Thoracic aorta (tissue), 2 donors: ENCODE results near the gene BLMH. TPM values are rescaled to one million over a fixed set of nuclear protein-coding genes. Genes with fewer than 3 reads are reported as not detected.

Source experiments
- ATAC-seq: fragments of 150-250 bp; one replicate; pipeline ENCODE4 v1.8.0; 2017; ENCODE audit warnings: low read depth; ENCODE audit not compliant: insufficient number of reproducible peaks, low FRiP score
- DNase-seq: peaks from one replicate; pipeline ENCODE4 v3.0.0-alpha.2; 2020; ENCODE audit warnings: low spot score
- H3K27ac ChIP-seq, 2 donors: fragments of 200-600 bp; sonication (generic); 1 replicate in 1 of 2; 2 replicates in 1 of 2; pipeline ENCODE4 v1.5.1; 2016; ENCODE audit warnings: mild to moderate bottlenecking in 2 of 2, moderate library complexity in 2 of 2
- H3K27me3 ChIP-seq: fragments of 200-600 bp; sonication (generic); replicated peaks from 2 replicates; pipeline ENCODE4 v1.6.0; 2016; ENCODE audit warnings: mild to moderate bottlenecking; ENCODE audit not compliant: insufficient read depth
- H3K36me3 ChIP-seq: fragments of 200-600 bp; sonication (generic); one replicate; pipeline ENCODE4 v1.5.1; 2016
- H3K4me1 ChIP-seq, 2 donors: fragments of 200-600 bp; sonication (generic); 1 replicate in 1 of 2; 2 replicates in 1 of 2; pipeline versions ENCODE4 v1.5.1 to v1.6.0; 2016; ENCODE audit warnings: low read depth in 2 of 2, mild to moderate bottlenecking in 1 of 2; ENCODE audit not compliant: control insufficient read depth in 1 of 2
- H3K4me3 ChIP-seq: fragments of 200-600 bp; sonication (generic); 2 replicates; pipeline ENCODE4 v1.5.1; 2016; ENCODE audit warnings: mild to moderate bottlenecking
- H3K9me3 ChIP-seq: fragments of 200-600 bp; sonication (generic); 2 replicates; pipeline ENCODE4 v1.5.1; 2016
- total RNA-seq, 2 donors: library from RNA; depleted of rRNA; stranded (reverse); fragments of >200 nt; gene quantifications; one replicate each; pipeline versions ENCODE4 v1.1.0 to v1.2.3, GENCODE V29; 2016
- TF ChIP-seq, protein P1 (sequence below): fragments of 200-600 bp; sonication (generic); IDR thresholded peaks from one replicate; pipeline ENCODE4 v1.5.1; 2019; ENCODE audit warnings: antibody characterized with exemption

Gene BLMH
- total RNA-seq, 2 donors from 2014 or later: 21.5 to 34.6 TPM

DNA sequence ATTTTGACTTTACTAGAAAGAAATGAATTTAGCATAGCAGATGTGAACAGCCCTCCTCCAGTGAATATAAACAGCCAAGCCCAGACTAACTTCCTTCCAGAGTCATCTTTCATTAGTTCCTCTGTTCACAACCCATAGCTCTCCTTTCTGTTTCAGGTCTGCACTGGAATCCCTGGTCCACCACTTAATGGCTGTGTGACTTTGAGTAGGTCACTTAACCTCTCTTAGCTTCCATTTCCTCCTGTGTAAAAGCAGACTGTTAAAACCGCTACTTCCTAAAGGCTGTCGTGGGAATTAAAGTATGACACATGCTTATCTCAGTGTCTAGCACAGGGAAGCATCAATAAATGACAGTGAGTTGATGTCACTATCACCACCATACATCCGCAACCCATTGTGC is 63.7 kb downstream of the BLMH start:
- DNase-seq: no peak
- no peak overlapping the region for H3K27ac ChIP-seq
- TF ChIP-seq, protein P1, sequence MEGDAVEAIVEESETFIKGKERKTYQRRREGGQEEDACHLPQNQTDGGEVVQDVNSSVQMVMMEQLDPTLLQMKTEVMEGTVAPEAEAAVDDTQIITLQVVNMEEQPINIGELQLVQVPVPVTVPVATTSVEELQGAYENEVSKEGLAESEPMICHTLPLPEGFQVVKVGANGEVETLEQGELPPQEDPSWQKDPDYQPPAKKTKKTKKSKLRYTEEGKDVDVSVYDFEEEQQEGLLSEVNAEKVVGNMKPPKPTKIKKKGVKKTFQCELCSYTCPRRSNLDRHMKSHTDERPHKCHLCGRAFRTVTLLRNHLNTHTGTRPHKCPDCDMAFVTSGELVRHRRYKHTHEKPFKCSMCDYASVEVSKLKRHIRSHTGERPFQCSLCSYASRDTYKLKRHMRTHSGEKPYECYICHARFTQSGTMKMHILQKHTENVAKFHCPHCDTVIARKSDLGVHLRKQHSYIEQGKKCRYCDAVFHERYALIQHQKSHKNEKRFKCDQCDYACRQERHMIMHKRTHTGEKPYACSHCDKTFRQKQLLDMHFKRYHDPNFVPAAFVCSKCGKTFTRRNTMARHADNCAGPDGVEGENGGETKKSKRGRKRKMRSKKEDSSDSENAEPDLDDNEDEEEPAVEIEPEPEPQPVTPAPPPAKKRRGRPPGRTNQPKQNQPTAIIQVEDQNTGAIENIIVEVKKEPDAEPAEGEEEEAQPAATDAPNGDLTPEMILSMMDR: no peak
- no peak for ATAC-seq
- no peaks in the 10 kb centered on the region for H3K27me3 ChIP-seq
- no peak overlapping the region for H3K4me3 ChIP-seq
- peaks cover 0 to 13% of the 10 kb centered on the region in 2 donors for H3K4me1 ChIP-seq
- H3K9me3 ChIP-seq: no peaks in the 10 kb centered on the region
- H3K36me3 ChIP-seq: no peaks in the 10 kb centered on the region

GRCh38 chr17:30226878-30227277 is 64.9 kb downstream of the BLMH start:
- no peak for DNase-seq
- Histone ChIP-seq H3K27ac (no peak overlapping the region), H3K36me3 (no peaks in the 10 kb centered on the region), H3K9me3 (no peaks in the 10 kb centered on the region), H3K27me3 (no peaks in the 10 kb centered on the region), H3K4me1 (peaks cover 0 to 13% of the 10 kb centered on the region in 2 donors), H3K4me3 (no peak overlapping the region)
- ATAC-seq: no peak
- TF ChIP-seq, protein P1: no peak

DNA sequence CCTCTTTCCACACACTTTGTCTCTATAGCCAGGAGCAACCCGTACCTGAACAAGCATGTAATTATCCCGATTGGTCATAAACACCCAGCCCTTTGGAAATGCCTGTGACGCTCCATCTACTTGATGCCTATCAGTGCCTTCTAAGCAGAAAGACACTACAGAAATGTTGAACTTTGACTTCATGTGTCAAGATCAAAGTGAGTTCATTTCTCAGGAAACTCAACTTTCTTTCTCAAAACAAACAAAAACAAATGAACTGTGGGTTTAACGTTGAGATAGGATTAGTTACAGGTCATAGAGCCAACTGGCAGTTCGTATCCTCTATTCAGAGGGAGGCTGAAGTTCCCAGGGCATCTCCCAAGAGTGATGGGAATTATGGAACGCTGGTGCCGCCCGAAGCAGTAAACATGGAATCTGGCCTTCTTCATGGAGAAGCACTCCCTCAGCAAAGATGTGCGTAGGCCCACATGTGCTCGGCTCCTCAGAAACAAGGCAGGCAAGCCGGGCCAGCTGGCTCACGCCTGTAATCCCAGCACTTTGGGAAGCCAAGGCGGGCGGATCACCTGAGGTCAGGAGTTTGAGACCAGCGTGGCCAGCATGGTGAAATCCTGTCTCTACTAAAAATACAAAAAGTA is 65.7 kb downstream of the BLMH start:
- DNase-seq (no peak), ATAC-seq (no peak)
- Histone ChIP-seq H3K4me3 (no peak overlapping the region), H3K4me1 (peaks cover 0 to 13% of the 10 kb centered on the region in 2 donors), H3K27me3 (no peaks in the 10 kb centered on the region), H3K36me3 (no peaks in the 10 kb centered on the region), H3K9me3 (no peaks in the 10 kb centered on the region), H3K27ac (no peak overlapping the region)
- TF ChIP-seq, protein P1: no peak

GRCh38 chr17:30225112-30225511 is 66.6 kb downstream of the BLMH start:
- Histone ChIP-seq H3K27me3 (no peaks in the 10 kb centered on the region), H3K36me3 (no peaks in the 10 kb centered on the region), H3K4me3 (no peak overlapping the region), H3K4me1 (peaks cover 0 to 13% of the 10 kb centered on the region in 2 donors), H3K9me3 (no peaks in the 10 kb centered on the region), H3K27ac (no peak overlapping the region)
- DNase-seq (no peak), ATAC-seq (no peak)
- TF ChIP-seq, protein P1: no peak

DNA sequence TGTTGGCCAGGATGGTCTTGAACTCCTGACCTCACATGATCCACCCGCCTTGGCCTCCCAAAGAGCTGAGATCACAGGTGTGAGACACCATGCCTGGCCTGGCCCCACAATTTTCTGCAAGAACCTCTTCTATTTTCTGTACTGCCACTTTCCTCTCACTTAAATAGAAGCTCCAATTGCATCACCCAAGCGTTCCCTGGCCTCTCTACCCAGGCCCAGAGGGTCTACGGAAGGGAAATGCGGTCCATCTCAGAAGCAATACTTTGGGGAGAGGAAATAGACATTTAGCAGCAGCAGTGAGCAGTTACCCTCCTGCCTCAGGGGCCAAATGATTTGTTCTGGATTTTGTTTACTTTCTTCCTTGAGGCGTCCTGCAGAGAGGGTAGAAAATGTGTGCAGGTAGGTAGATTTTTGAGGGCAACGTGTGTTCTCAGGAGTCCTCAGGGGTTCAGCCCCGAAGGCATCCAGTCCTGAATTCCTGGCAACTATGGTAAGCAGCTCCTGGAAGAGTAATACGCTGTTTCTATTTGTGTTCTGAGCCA is 67.3 kb downstream of the BLMH start:
- H3K4me3 ChIP-seq: no peak overlapping the region
- H3K9me3 ChIP-seq: no peaks in the 10 kb centered on the region
- H3K36me3 ChIP-seq: no peaks in the 10 kb centered on the region
- DNase-seq: no peak
- H3K4me1 ChIP-seq: peaks cover 0 to 13% of the 10 kb centered on the region in 2 donors
- TF ChIP-seq, protein P1: no peak
- H3K27me3 ChIP-seq: no peaks in the 10 kb centered on the region
- no peak overlapping the region for H3K27ac ChIP-seq
- ATAC-seq: no peak
